ENCODE data around the gene CLNK. TPM values are rescaled to one million over a fixed set of nuclear protein-coding genes. Genes with fewer than 3 reads are reported as not detected.

CLNK gene
- total RNA-seq, 1 donor from 2014 or later, result not detected

DNA sequence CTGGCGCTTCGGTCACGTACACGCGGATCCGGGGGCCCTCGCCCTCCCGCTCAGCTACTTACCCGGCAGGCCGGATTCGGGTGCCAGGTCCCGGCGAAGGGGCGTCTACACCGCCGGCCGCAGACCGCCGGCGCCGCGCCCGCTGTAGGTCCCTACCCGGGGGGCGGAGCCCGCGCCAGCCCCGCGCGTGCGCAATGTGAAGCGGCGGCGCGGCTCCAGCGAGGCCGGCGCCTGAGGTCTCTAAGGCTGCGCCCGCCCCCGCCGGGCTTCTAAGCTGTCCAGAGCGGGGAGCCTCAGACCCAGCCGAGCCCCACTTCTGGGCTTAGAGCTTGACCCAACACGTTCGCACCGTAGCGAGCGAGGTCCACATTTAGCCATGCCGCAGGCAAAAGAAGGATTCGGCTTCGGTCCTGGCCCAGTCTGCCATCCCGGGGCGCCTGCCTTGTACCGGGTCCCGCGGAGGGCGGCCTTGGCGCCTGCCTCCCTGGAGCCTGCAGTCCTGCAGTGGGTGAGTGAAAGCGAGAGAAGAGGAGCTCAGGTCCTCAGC is 227.2 kb downstream of the CLNK start, which contains the start of gene ZNF518B:
Gene ZNF518B, minus strand, starts transcription at position 172 of the 547 bp plus-strand sequence. CDS start 11,098 bp downstream, outside the sequence.
- H3K36me3 ChIP-seq, result peaks cover 23% of the 10 kb centered on the region
- H3K27me3 ChIP-seq (ENCODE audit: low read depth), result peaks cover 35% of the 10 kb centered on the region
- intact Hi-C loops (cut with micrococcal nuclease), result no loop called here

DNA sequence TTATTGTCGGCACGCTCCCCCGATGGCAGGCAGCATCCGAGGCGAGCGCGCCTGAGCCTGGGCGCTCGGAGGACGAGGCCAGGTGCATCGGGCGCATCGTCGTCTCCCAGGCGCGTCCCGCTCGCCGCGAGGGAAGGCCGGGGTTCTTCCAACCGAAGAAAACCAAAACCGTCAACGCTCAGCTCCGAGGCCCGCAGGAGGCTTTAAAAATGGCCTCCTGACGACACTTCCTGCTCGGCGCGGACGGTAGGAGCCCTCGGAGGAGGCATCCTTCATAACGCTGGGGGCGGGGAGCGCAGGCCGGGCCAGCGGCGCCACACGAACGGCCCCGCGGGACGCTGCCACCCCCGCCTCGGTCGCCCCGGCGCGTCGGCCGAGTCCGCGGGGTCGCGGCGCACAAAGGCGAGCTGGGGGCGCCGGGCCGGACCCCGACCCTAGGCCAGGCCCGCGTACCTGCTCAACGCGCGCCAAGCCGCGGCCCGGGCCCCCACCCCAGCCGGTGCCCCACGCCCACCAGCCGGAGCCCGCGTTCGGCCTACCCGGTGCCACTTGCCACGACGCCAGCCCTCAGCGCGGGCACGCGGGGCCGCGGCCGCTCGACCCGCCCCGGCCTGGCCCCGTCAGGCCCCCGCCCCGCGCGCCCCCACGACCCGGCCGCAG is 227.8 kb downstream of the CLNK start:
- intact Hi-C loops (cut with micrococcal nuclease), result no loop called here
- DNase-seq, result peak; percentile 58
- H3K36me3 ChIP-seq, result peaks cover 29% of the 10 kb centered on the region
- peaks cover 6% of the 10 kb centered on the region for H3K9me3 ChIP-seq (replicated peaks)
- peak overlapping the region; percentile 69 for H3K27ac ChIP-seq (replicated peaks)
- peaks cover 30% of the 10 kb centered on the region for H3K4me1 ChIP-seq
- peaks cover 28% of the 10 kb centered on the region for H3K27me3 ChIP-seq (ENCODE audit: low read depth)
- TF ChIP-seq, protein P1, sequence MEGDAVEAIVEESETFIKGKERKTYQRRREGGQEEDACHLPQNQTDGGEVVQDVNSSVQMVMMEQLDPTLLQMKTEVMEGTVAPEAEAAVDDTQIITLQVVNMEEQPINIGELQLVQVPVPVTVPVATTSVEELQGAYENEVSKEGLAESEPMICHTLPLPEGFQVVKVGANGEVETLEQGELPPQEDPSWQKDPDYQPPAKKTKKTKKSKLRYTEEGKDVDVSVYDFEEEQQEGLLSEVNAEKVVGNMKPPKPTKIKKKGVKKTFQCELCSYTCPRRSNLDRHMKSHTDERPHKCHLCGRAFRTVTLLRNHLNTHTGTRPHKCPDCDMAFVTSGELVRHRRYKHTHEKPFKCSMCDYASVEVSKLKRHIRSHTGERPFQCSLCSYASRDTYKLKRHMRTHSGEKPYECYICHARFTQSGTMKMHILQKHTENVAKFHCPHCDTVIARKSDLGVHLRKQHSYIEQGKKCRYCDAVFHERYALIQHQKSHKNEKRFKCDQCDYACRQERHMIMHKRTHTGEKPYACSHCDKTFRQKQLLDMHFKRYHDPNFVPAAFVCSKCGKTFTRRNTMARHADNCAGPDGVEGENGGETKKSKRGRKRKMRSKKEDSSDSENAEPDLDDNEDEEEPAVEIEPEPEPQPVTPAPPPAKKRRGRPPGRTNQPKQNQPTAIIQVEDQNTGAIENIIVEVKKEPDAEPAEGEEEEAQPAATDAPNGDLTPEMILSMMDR (IDR thresholded peaks at IDR 0.05; ENCODE audit: borderline replicate concordance), result no peak
- peak overlapping the region; percentile 70 for H3K4me3 ChIP-seq

More for the DNA sequence above, 227.2 kb downstream of the CLNK start, which contains the start of gene ZNF518B:
- Histone ChIP-seq H3K9me3 (replicated peaks) (peaks cover under 1% of the 10 kb centered on the region), H3K27ac (replicated peaks) (peak within 1 kb of the TSS; percentile 69), H3K4me3 (peak within 1 kb of the TSS; percentile 70), H3K4me1 (peaks cover 32% of the 10 kb centered on the region)
- TF ChIP-seq, protein P1 (IDR thresholded peaks at IDR 0.05; ENCODE audit: borderline replicate concordance), result no peak
- DNase-seq, result peak; percentile 60

DNA sequence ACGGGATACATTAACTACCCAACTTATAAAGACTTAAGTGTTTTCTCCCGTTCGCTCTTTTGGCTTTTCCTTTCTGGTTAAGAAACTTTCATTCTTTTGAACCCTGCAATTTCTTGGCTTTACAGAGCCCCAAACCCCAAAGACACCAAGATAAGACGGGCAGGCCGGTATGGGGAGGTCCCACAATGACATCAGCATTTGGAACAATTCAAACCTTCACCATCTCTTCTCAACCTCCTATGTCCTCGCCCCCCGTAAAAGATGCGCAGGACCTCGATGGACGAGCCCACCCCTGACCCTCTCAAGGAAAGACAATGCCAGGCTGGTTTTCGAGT is 228.3 kb downstream of the CLNK start:
- intact Hi-C loops (cut with micrococcal nuclease), result no loop called here
- peak overlapping the region; percentile 70 for H3K4me3 ChIP-seq

DNA sequence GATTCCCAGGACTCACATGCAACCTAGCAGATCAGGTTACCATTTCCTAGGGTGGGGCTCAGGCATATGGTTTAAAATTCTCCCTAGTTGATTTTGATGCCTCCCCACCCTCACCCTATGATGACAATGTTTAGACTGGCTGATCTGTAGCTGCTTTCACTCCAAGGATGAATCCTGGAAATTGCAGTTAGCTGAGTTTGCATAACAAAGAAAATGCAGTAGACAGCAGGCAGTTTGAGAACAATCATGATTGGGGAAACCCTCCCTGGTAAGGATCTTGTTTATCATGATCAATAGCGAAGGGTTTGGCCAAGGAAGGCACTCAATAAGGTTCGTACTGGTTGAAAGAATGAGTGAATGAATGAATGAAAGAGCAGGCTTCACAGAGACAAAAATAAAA is 229.4 kb downstream of the CLNK start:
- peaks cover 13% of the 10 kb centered on the region for H3K27me3 ChIP-seq (ENCODE audit: low read depth)
- no peak for DNase-seq
- H3K9me3 ChIP-seq (replicated peaks), result peaks cover 17% of the 10 kb centered on the region
- peaks cover 43% of the 10 kb centered on the region for H3K36me3 ChIP-seq
- H3K4me1 ChIP-seq, result peaks cover 21% of the 10 kb centered on the region
- H3K27ac ChIP-seq (replicated peaks), result no peak overlapping the region
- intact Hi-C loops (cut with micrococcal nuclease), result no loop called here
- TF ChIP-seq, protein P1 (IDR thresholded peaks at IDR 0.05; ENCODE audit: borderline replicate concordance), result no peak
- no peak overlapping the region for H3K4me3 ChIP-seq

More for the DNA sequence above, 228.3 kb downstream of the CLNK start:
- H3K4me1 ChIP-seq, result peaks cover 25% of the 10 kb centered on the region
- peaks cover 8% of the 10 kb centered on the region for H3K9me3 ChIP-seq (replicated peaks)
- TF ChIP-seq, protein P1 (IDR thresholded peaks at IDR 0.05; ENCODE audit: borderline replicate concordance), result no peak
- no peak for DNase-seq
- H3K27ac ChIP-seq (replicated peaks), result peak overlapping the region; percentile 69
- peaks cover 32% of the 10 kb centered on the region for H3K36me3 ChIP-seq
- peaks cover 24% of the 10 kb centered on the region for H3K27me3 ChIP-seq (ENCODE audit: low read depth)

DNA sequence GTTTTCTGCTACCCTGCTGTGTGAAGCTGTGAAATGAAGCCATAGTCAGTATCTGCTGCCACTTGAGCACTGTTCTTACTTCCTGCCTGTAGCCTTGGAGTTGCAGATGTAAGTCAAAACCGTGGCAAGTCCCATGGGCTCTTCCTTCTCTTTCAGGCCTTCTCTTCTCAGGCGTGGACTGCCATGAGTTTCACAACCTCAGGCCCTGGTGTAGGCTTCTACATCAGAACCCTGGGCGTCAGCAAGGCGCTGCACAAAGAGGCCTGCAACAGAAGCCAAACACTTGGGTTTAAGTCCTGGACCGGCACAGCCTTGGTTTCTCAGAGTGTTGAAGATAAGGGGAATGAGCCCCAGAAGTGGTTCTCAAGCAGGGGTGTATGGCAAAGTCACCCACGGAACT is 229.8 kb downstream of the CLNK start:
- intact Hi-C loops (cut with micrococcal nuclease), result no loop called here
- H3K36me3 ChIP-seq, result peaks cover 47% of the 10 kb centered on the region
- H3K27me3 ChIP-seq (ENCODE audit: low read depth), result peaks cover 9% of the 10 kb centered on the region
- DNase-seq, result no peak
- H3K27ac ChIP-seq (replicated peaks), result no peak overlapping the region
- H3K4me3 ChIP-seq, result no peak overlapping the region
- peaks cover 21% of the 10 kb centered on the region for H3K9me3 ChIP-seq (replicated peaks)
- peaks cover 21% of the 10 kb centered on the region for H3K4me1 ChIP-seq
- TF ChIP-seq, protein P1 (IDR thresholded peaks at IDR 0.05; ENCODE audit: borderline replicate concordance), result no peak

All from left ventricle myocardium inferior (tissue), 1 donor.